Frontal cortex (tissue), 4 donors: ENCODE data around the gene TSPAN11. TPM values are rescaled to one million over a fixed set of nuclear protein-coding genes. Genes with fewer than 3 reads are reported as not detected.

Source experiments
- DNase-seq, 2 donors: peaks; one replicate each; pipeline ENCODE4 v3.0.0; 2012; ENCODE audit warnings: low spot score in 2 of 2
- FAIRE-seq: peaks from 2 replicates; lab custom pipeline; 2012; peaks lifted over from hg19 to GRCh38; lab: Jason Lieb, UNC
- total RNA-seq: library from RNA; depleted of rRNA; stranded (reverse); fragments of >200 nt; gene quantifications from one replicate; pipeline ENCODE4 v1.2.3, GENCODE V29; 2014
- donor health status: control.
- donor health status: control.
- donor health status: control.

The TSPAN11 gene
- total RNA-seq, 1 donor from 2014 or later = 2.9 TPM

GRCh38 chr12:30975581-30975980 lies 49.0 kb downstream of the TSPAN11 start:
- DNase-seq (no peak), FAIRE-seq (no peak)

GRCh38 chr12:30976206-30976605 lies 49.7 kb downstream of the TSPAN11 start:
- FAIRE-seq (no peak), DNase-seq (no peak)

GRCh38 chr12:30977124-30977523 lies 50.6 kb downstream of the TSPAN11 start:
- DNase-seq (no peak), FAIRE-seq (no peak)

- FAIRE-seq (no peak), DNase-seq (no peak)
Observed at GRCh38 chr12:30977537-30978349, 51.2 kb downstream of the TSPAN11 start.

GRCh38 chr12:30978639-30979038 lies 52.1 kb downstream of the TSPAN11 start:
- FAIRE-seq = no peak
- DNase-seq = peak in 1 of 2 donors; percentile 20

- DNase-seq = no peak
Observed at GRCh38 chr12:30979371-30980259, 53.1 kb downstream of the TSPAN11 start.

GRCh38 chr12:30980955-30981662 lies 54.6 kb downstream of the TSPAN11 start:
- DNase-seq = peak; percentile 39 to 57
- no peak for FAIRE-seq

More at GRCh38 chr12:30979371-30980259, 53.1 kb downstream of the TSPAN11 start:
- FAIRE-seq = no peak

- FAIRE-seq (no peak), DNase-seq (no peak)
Observed at GRCh38 chr12:30982413-30982812, 55.9 kb downstream of the TSPAN11 start.

- DNase-seq (peak; percentile 72 to 80), FAIRE-seq (no peak)
Observed at GRCh38 chr12:30985814-30986452, 59.4 kb downstream of the TSPAN11 start.

- FAIRE-seq (no peak), DNase-seq (no peak)
Observed at GRCh38 chr12:30988086-30988485, 61.5 kb downstream of the TSPAN11 start.

- no peak for FAIRE-seq
- no peak for DNase-seq
Observed at GRCh38 chr12:30988646-30989286, 62.2 kb downstream of the TSPAN11 start.

- DNase-seq (no peak), FAIRE-seq (no peak)
Observed at GRCh38 chr12:30989754-30990153, 63.2 kb downstream of the TSPAN11 start.

GRCh38 chr12:30990316-30990715 lies 63.8 kb downstream of the TSPAN11 start:
- FAIRE-seq = no peak

GRCh38 chr12:30990776-30991175 lies 64.2 kb downstream of the TSPAN11 start:
- FAIRE-seq (no peak), DNase-seq (no peak)

More at GRCh38 chr12:30990316-30990715, 63.8 kb downstream of the TSPAN11 start:
- no peak for DNase-seq

- FAIRE-seq (no peak), DNase-seq (no peak)
Observed at GRCh38 chr12:30991466-30991865, 64.9 kb downstream of the TSPAN11 start.

- FAIRE-seq = no peak
- no peak for DNase-seq
Observed at GRCh38 chr12:30992381-30992780, 65.8 kb downstream of the TSPAN11 start.

- DNase-seq = no peak
- no peak for FAIRE-seq
Observed at GRCh38 chr12:30993766-30994165, 67.2 kb downstream of the TSPAN11 start.

- DNase-seq (no peak), FAIRE-seq (no peak)
Observed at GRCh38 chr12:30994274-30994673, 67.7 kb downstream of the TSPAN11 start.

- no peak for FAIRE-seq
- DNase-seq = no peak
Observed at GRCh38 chr12:30996255-30996654, 69.7 kb downstream of the TSPAN11 start.
